HG03565 (cell line): ENCODE measurements around the gene ZSCAN18.
"Not testable (repeated sequence)": the region's sequence is repeated elsewhere in the genome, so short reads cannot be mapped to it uniquely, and the experiment has no call there.

Experiments used
- ATAC-seq: cut with Tn5 transposase; IDR thresholded peaks from one replicate; pipeline ENCODE4 v1.9.1; 2021; ENCODE audit warnings: mild to moderate bottlenecking, moderate library complexity; ENCODE audit not compliant: unreplicated experiment

Gene ZSCAN18

GRCh38 chr19:58097781-58098681 lies at the start of gene ZSCAN18:
TSS of gene ZSCAN18 (minus strand) at chr19:58098231. CDS start at chr19:58090267, 7,964 bp downstream.
- peak; percentile 93 for ATAC-seq

GRCh38 chr19:58147475-58147874 lies 49.4 kb upstream of the ZSCAN18 start:
- not testable (repeated sequence) for ATAC-seq

- ATAC-seq: no peak
These were observed 47.8 kb upstream of the ZSCAN18 start for GRCh38 chr19:58145849-58146248.

GRCh38 chr19:58134244-58134643 lies 36.2 kb upstream of the ZSCAN18 start:
- no peak for ATAC-seq

GRCh38 chr19:58129284-58129683 lies 31.3 kb upstream of the ZSCAN18 start:
- ATAC-seq: no peak

- no peak for ATAC-seq
These were observed 30.1 kb upstream of the ZSCAN18 start for GRCh38 chr19:58128041-58128685.

GRCh38 chr19:58123354-58123753 lies 25.3 kb upstream of the ZSCAN18 start:
- no peak for ATAC-seq

GRCh38 chr19:58118979-58119733 lies 21.1 kb upstream of the ZSCAN18 start:
- no peak for ATAC-seq

GRCh38 chr19:58117841-58118575 lies 20.0 kb upstream of the ZSCAN18 start:
- ATAC-seq: no peak

- no peak for ATAC-seq
These were observed 10.5 kb upstream of the ZSCAN18 start for GRCh38 chr19:58108546-58108817.

GRCh38 chr19:58107778-58108545 lies 9.9 kb upstream of the ZSCAN18 start:
- no peak for ATAC-seq

GRCh38 chr19:58098682-58098998 lies 609 bp upstream of the ZSCAN18 start:
- ATAC-seq: no peak

GRCh38 chr19:58097349-58097748 lies 682 bp downstream of the ZSCAN18 start:
- no peak for ATAC-seq

- no peak for ATAC-seq
These were observed 1.1 kb downstream of the ZSCAN18 start for GRCh38 chr19:58096884-58097283.

GRCh38 chr19:58095328-58095727 lies 2.7 kb downstream of the ZSCAN18 start:
- ATAC-seq: no peak

GRCh38 chr19:58093071-58093470 lies 5.0 kb downstream of the ZSCAN18 start:
- ATAC-seq: no peak

- ATAC-seq: no peak
These were observed 6.6 kb downstream of the ZSCAN18 start for GRCh38 chr19:58091251-58091995.

- no peak for ATAC-seq
These were observed 8.2 kb downstream of the ZSCAN18 start for GRCh38 chr19:58089846-58090245.

GRCh38 chr19:58088521-58089052 lies 9.4 kb downstream of the ZSCAN18 start:
- ATAC-seq: no peak
